Measurements from ENCODE around the gene PDZRN3. TPM values are rescaled to one million over a fixed set of nuclear protein-coding genes. Genes with fewer than 3 reads are reported as not detected.

PDZRN3 gene
- polyA plus RNA-seq, 1 of the 3 experiments (the other 2 are of a cell fraction) = 10.3 TPM

- ChIA-PET POLR2A (interaction anchor here (1.0 kb wide), 1 partner anchor 17 kb away, joined by 4 read pairs; no protein-coding TSS in a partner anchor), CTCF (interaction anchor here (0.7 to 6.6 kb wide), 55 partner anchors 9 to 564 kb away, joined by 3 to 104 read pairs (median 4); partner anchors contain the start of gene PDZRN3)
- Histone ChIP-seq H3K4me3 (ENCODE audit: low read depth in 2 of 2, low read length in 1 of 2) (no peak overlapping the region; a peak in 1 of 4 replicates), H3F3A (replicated peaks; ENCODE audit: insufficient read depth) (peaks cover 13% of the 10 kb centered on the region), H2AFZ (ENCODE audit: low read depth) (no peak overlapping the region), H3K4me1 (ENCODE audit: control insufficient read depth in 1 of 2, insufficient read depth in 2 of 2, low read depth in 1 of 2, low read length in 1 of 2) (peaks cover 8 to 19% of the 10 kb centered on the region in 2 experiments; a peak in 3 of 4 replicates), H3K9me3 (no peaks in the 10 kb centered on the region), H3K4me2 (peak overlapping the region; percentile 22; the same call in 1 of the 2 replicates), H3K9ac (no peak overlapping the region; the same call in 1 of the 2 replicates), H3K27ac (ENCODE audit: low read depth in 2 of 2, low read length in 1 of 2) (peak overlapping the region; percentile 66 to 71), H3K9me2 (no peaks in the 10 kb centered on the region), H3K36me3 (replicated peaks in 1 of 2; ENCODE audit: control insufficient read depth in 1 of 2, insufficient read depth in 2 of 2, low read length in 1 of 2) (peaks cover 0 to 3% of the 10 kb centered on the region in 2 experiments), H3K79me2 (ENCODE audit: insufficient read depth) (peaks cover 64% of the 10 kb centered on the region), H3K27me3 (ENCODE audit: insufficient read depth) (no peaks in the 10 kb centered on the region), H4K20me1 (ENCODE audit: insufficient read depth) (peaks cover 18% of the 10 kb centered on the region; the same call in 1 of the 2 replicates)
- 14% methylated on average over 6 of the region's 6 CpGs for WGBS (ENCODE audit: low lambda C conversion rate)
- peak; percentile 80 for DNase-seq
- peak; percentile 39; the same call in 1 of the 2 replicates for TF ChIP-seq POLR2AphosphoS5 (IDR thresholded peaks at IDR 0.05; ENCODE audit: low read depth, low read length)
- TF ChIP-seq TAF1 (IDR thresholded peaks at IDR 0.05; ENCODE audit: borderline replicate concordance, low read depth, low read length) = no peak
- TF ChIP-seq NRF1 (IDR thresholded peaks at IDR 0.05; ENCODE audit: low read depth, low read length) = no peak
- no peak for TF ChIP-seq SIN3A (IDR thresholded peaks at IDR 0.05; ENCODE audit: borderline replicate concordance, low read depth, low read length)
- TF ChIP-seq ELF1 (IDR thresholded peaks at IDR 0.05) = peak; percentile 3; the same call in 1 of the 2 replicates
- TF ChIP-seq MXI1 (IDR thresholded peaks at IDR 0.05; ENCODE audit: low read depth, low read length) = no peak
- TF ChIP-seq GATA2 (CRISPR knock-in tag; IDR thresholded peaks at IDR 0.05) = no peak
- no peak for TF ChIP-seq FOXM1 (IDR thresholded peaks at IDR 0.05; ENCODE audit: low read depth)
- peak; percentile 81; the same call in 1 of the 2 replicates for TF ChIP-seq TCF12 (IDR thresholded peaks at IDR 0.05)
- peak; percentile 99 for TF ChIP-seq SMC3 (IDR thresholded peaks at IDR 0.05; ENCODE audit: low read depth, low read length)
- no peak for TF ChIP-seq RXRA (IDR thresholded peaks at IDR 0.05; ENCODE audit: borderline replicate concordance, low read depth)
- peak; percentile 52; the same call in 1 of the 2 replicates for TF ChIP-seq RCOR1 (IDR thresholded peaks at IDR 0.05; ENCODE audit: low read length)
- TF ChIP-seq NFIC (IDR thresholded peaks at IDR 0.05; ENCODE audit: borderline replicate concordance) = 0 out of 2 replicates have a peak, but pooled peaks have one; percentile 2
- TF ChIP-seq CHD2 (IDR thresholded peaks at IDR 0.05; ENCODE audit: low read length, partially characterized antibody) = peak; percentile 59
- no peak for TF ChIP-seq GABPA (IDR thresholded peaks at IDR 0.05; ENCODE audit: low read depth)
- TF ChIP-seq TEAD4 (IDR thresholded peaks at IDR 0.05; ENCODE audit: borderline replicate concordance, insufficient read depth) = peak; percentile 43; the same call in 1 of the 2 replicates
- TF ChIP-seq FOXJ3 (CRISPR knock-in tag; IDR thresholded peaks at IDR 0.05) = no peak
- TF ChIP-seq, protein P1, sequence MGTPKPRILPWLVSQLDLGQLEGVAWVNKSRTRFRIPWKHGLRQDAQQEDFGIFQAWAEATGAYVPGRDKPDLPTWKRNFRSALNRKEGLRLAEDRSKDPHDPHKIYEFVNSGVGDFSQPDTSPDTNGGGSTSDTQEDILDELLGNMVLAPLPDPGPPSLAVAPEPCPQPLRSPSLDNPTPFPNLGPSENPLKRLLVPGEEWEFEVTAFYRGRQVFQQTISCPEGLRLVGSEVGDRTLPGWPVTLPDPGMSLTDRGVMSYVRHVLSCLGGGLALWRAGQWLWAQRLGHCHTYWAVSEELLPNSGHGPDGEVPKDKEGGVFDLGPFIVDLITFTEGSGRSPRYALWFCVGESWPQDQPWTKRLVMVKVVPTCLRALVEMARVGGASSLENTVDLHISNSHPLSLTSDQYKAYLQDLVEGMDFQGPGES (IDR thresholded peaks at IDR 0.05; ENCODE audit: low read depth, low read length) = no peak
- TF ChIP-seq, protein P2, sequence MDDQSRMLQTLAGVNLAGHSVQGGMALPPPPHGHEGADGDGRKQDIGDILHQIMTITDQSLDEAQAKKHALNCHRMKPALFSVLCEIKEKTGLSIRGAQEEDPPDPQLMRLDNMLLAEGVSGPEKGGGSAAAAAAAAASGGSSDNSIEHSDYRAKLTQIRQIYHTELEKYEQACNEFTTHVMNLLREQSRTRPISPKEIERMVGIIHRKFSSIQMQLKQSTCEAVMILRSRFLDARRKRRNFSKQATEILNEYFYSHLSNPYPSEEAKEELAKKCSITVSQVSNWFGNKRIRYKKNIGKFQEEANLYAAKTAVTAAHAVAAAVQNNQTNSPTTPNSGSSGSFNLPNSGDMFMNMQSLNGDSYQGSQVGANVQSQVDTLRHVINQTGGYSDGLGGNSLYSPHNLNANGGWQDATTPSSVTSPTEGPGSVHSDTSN (IDR thresholded peaks at IDR 0.05) = peak; percentile 63
- TF ChIP-seq USF2 (IDR thresholded peaks at IDR 0.05; ENCODE audit: borderline replicate concordance, low read depth, low read length) = no peak
- TF ChIP-seq FOSL2 (IDR thresholded peaks at IDR 0.05; ENCODE audit: borderline replicate concordance, low read depth) = peak; percentile 57; the same call in 1 of the 2 replicates
- peak; percentile 26 to 61; a peak in 2 of 4 replicates for TF ChIP-seq EP300 (IDR thresholded peaks at IDR 0.05; ENCODE audit: borderline replicate concordance in 1 of 2, low read depth in 1 of 2, low read length in 1 of 2)
- TF ChIP-seq, protein P3, sequence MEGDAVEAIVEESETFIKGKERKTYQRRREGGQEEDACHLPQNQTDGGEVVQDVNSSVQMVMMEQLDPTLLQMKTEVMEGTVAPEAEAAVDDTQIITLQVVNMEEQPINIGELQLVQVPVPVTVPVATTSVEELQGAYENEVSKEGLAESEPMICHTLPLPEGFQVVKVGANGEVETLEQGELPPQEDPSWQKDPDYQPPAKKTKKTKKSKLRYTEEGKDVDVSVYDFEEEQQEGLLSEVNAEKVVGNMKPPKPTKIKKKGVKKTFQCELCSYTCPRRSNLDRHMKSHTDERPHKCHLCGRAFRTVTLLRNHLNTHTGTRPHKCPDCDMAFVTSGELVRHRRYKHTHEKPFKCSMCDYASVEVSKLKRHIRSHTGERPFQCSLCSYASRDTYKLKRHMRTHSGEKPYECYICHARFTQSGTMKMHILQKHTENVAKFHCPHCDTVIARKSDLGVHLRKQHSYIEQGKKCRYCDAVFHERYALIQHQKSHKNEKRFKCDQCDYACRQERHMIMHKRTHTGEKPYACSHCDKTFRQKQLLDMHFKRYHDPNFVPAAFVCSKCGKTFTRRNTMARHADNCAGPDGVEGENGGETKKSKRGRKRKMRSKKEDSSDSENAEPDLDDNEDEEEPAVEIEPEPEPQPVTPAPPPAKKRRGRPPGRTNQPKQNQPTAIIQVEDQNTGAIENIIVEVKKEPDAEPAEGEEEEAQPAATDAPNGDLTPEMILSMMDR (IDR thresholded peaks at IDR 0.05) = peak; percentile 89
- peak; percentile 99 for TF ChIP-seq RAD21 (IDR thresholded peaks at IDR 0.05; ENCODE audit: low read length)
- TF ChIP-seq YY1 (IDR thresholded peaks at IDR 0.05; ENCODE audit: low read depth) = no peak
Measured at GRCh38 chr3:73502609-73503583, 121.8 kb downstream of the PDZRN3 start.

Data from SK-N-SH (cell line).